Effector memory CD4-positive, alpha-beta T cell (primary cell): ENCODE measurements around the gene SLC17A4.
A peak's percentile ranks its signal among the peaks of the same experiment; 100 is the strongest.

Source experiments
- DNase-seq, 3 donors: peaks; one replicate each; pipeline ENCODE4 v3.0.0-alpha.2; 2020
- H3K27ac ChIP-seq: 2 replicates; pipeline ENCODE4 v1.7.0; 2013; ENCODE audit warnings: mild to moderate bottlenecking, low read length, moderate library complexity; ENCODE audit not compliant: insufficient read depth, poor library complexity, severe bottlenecking
- H3K27me3 ChIP-seq: replicated peaks from 2 replicates; pipeline ENCODE4 v1.7.0; 2013; ENCODE audit warnings: mild to moderate bottlenecking, low read length; ENCODE audit not compliant: insufficient read depth, control insufficient read depth, poor library complexity, severe bottlenecking
- H3K36me3 ChIP-seq: 2 replicates; pipeline ENCODE4 v1.7.0; 2013; ENCODE audit warnings: mild to moderate bottlenecking, low read length, moderate library complexity; ENCODE audit not compliant: control insufficient read depth, insufficient read depth
- H3K4me1 ChIP-seq: 2 replicates; pipeline ENCODE4 v1.7.0; 2013; ENCODE audit warnings: low read length, mild to moderate bottlenecking; ENCODE audit not compliant: control insufficient read depth, insufficient read depth, poor library complexity, severe bottlenecking
- H3K4me3 ChIP-seq: 2 replicates; pipeline ENCODE4 v1.7.0; 2013; ENCODE audit warnings: low read length, low read depth, mild to moderate bottlenecking; ENCODE audit not compliant: insufficient read depth, poor library complexity, severe bottlenecking
- H3K9me3 ChIP-seq: 2 replicates; pipeline ENCODE4 v1.7.0; 2013; ENCODE audit warnings: mild to moderate bottlenecking, low read length, moderate library complexity; ENCODE audit not compliant: control insufficient read depth

SLC17A4 gene

GRCh38 chr6:25769983-25770382, 15.4 kb downstream of the SLC17A4 start:
- no peaks in the 10 kb centered on the region for H3K4me1 ChIP-seq
- H3K36me3 ChIP-seq: no peaks in the 10 kb centered on the region
- no peak overlapping the region for H3K4me3 ChIP-seq
- peaks cover 5% of the 10 kb centered on the region for H3K27me3 ChIP-seq
- no peak for DNase-seq
- no peak overlapping the region for H3K27ac ChIP-seq
- no peaks in the 10 kb centered on the region for H3K9me3 ChIP-seq

- Histone ChIP-seq H3K9me3 (no peaks in the 10 kb centered on the region), H3K27ac (no peak overlapping the region), H3K4me1 (no peaks in the 10 kb centered on the region), H3K27me3 (peaks cover 6% of the 10 kb centered on the region), H3K4me3 (no peak overlapping the region), H3K36me3 (no peaks in the 10 kb centered on the region)
- no peak for DNase-seq
Measured at GRCh38 chr6:25774120-25774715, 19.7 kb downstream of the SLC17A4 start.

GRCh38 chr6:25777031-25777430, 22.5 kb downstream of the SLC17A4 start:
- Histone ChIP-seq H3K27me3 (peaks cover 6% of the 10 kb centered on the region), H3K36me3 (no peaks in the 10 kb centered on the region), H3K9me3 (no peaks in the 10 kb centered on the region), H3K4me1 (no peaks in the 10 kb centered on the region), H3K27ac (no peak overlapping the region), H3K4me3 (no peak overlapping the region)
- DNase-seq: no peak

- Histone ChIP-seq H3K27me3 (peaks cover 6% of the 10 kb centered on the region), H3K27ac (no peak overlapping the region), H3K4me3 (no peak overlapping the region), H3K9me3 (no peaks in the 10 kb centered on the region), H3K4me1 (no peaks in the 10 kb centered on the region), H3K36me3 (no peaks in the 10 kb centered on the region)
- no peak for DNase-seq
Measured at GRCh38 chr6:25777856-25778649, 23.5 kb downstream of the SLC17A4 start.

GRCh38 chr6:25781134-25781533, 26.6 kb downstream of the SLC17A4 start:
- no peak for DNase-seq
- Histone ChIP-seq H3K4me3 (no peak overlapping the region), H3K27me3 (peaks cover 6% of the 10 kb centered on the region), H3K36me3 (no peaks in the 10 kb centered on the region), H3K9me3 (no peaks in the 10 kb centered on the region), H3K4me1 (no peaks in the 10 kb centered on the region), H3K27ac (no peak overlapping the region)

- no peak overlapping the region for H3K4me3 ChIP-seq
- H3K27ac ChIP-seq: no peak overlapping the region
- no peaks in the 10 kb centered on the region for H3K27me3 ChIP-seq
- DNase-seq: no peak
- H3K4me1 ChIP-seq: no peaks in the 10 kb centered on the region
- H3K9me3 ChIP-seq: no peaks in the 10 kb centered on the region
- H3K36me3 ChIP-seq: no peaks in the 10 kb centered on the region
Measured at GRCh38 chr6:25787428-25787827, 32.9 kb downstream of the SLC17A4 start.

- no peak overlapping the region for H3K27ac ChIP-seq
- H3K27me3 ChIP-seq: no peaks in the 10 kb centered on the region
- no peak overlapping the region for H3K4me3 ChIP-seq
- H3K36me3 ChIP-seq: no peaks in the 10 kb centered on the region
- no peaks in the 10 kb centered on the region for H3K4me1 ChIP-seq
- H3K9me3 ChIP-seq: no peaks in the 10 kb centered on the region
- DNase-seq: peak; percentile 1 to 22 (median 8)
Measured at GRCh38 chr6:25788305-25788922, 33.9 kb downstream of the SLC17A4 start.

- DNase-seq: no peak
- Histone ChIP-seq H3K27me3 (no peaks in the 10 kb centered on the region), H3K9me3 (no peaks in the 10 kb centered on the region), H3K36me3 (no peaks in the 10 kb centered on the region), H3K4me1 (no peaks in the 10 kb centered on the region), H3K27ac (no peak overlapping the region), H3K4me3 (no peak overlapping the region)
Measured at GRCh38 chr6:25789475-25789874, 34.9 kb downstream of the SLC17A4 start.

GRCh38 chr6:25792016-25792415, 37.5 kb downstream of the SLC17A4 start:
- no peaks in the 10 kb centered on the region for H3K9me3 ChIP-seq
- no peak overlapping the region for H3K27ac ChIP-seq
- H3K4me3 ChIP-seq: no peak overlapping the region
- no peaks in the 10 kb centered on the region for H3K36me3 ChIP-seq
- no peaks in the 10 kb centered on the region for H3K4me1 ChIP-seq
- DNase-seq: no peak
- H3K27me3 ChIP-seq: no peaks in the 10 kb centered on the region

GRCh38 chr6:25793970-25794369, 39.4 kb downstream of the SLC17A4 start:
- DNase-seq: no peak
- H3K4me3 ChIP-seq: no peak overlapping the region

More at GRCh38 chr6:25793970-25794369, 39.4 kb downstream of the SLC17A4 start:
- Histone ChIP-seq H3K36me3 (no peaks in the 10 kb centered on the region), H3K4me1 (no peaks in the 10 kb centered on the region), H3K27me3 (no peaks in the 10 kb centered on the region), H3K27ac (no peak overlapping the region), H3K9me3 (no peaks in the 10 kb centered on the region)
